Measurements from ENCODE around the gene NCKAP5.

Gene NCKAP5

DNA sequence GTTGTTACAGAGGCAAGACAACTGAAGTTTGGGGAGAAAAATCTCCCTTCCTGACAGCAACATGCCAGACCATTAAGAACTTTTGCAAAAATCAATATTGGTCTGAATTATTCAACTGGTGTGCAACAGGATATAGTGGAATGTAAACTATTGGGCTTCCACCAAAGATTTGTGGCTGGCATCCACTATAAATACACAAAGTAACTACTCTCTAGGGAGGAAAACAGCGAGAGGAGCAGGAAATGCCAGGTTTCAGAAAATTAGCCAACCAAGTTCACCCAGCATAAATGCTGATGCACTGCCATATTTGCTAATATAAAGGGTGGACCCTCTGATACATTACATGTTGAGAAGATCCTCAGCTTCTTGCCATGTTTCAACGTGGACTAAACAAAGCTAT lies 630.6 kb downstream of the NCKAP5 start:
- DNase-seq (ENCODE audit: low spot score) = no peak

GRCh38 chr2:132936791-132937190 lies 631.5 kb downstream of the NCKAP5 start:
- DNase-seq (ENCODE audit: low spot score) = no peak

DNA sequence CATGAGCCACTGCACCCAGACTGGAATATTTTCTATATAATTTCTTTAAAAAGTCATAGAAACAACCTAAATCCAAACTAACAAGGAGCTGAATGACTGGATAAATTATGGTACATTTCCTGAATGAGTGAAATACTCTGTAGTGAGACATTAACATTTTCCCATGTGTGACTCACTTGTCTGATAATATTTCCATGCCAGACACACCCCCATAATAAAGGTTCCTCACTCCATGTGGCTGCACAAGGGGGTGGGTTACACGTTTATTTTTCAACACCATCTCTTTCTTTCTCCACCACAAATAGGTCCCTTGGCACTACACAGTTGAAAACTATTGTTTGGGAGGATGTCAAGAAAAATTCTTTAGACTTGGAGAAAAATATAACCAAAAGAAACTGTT lies 632.0 kb downstream of the NCKAP5 start:
- no peak for DNase-seq (ENCODE audit: low spot score)

DNA sequence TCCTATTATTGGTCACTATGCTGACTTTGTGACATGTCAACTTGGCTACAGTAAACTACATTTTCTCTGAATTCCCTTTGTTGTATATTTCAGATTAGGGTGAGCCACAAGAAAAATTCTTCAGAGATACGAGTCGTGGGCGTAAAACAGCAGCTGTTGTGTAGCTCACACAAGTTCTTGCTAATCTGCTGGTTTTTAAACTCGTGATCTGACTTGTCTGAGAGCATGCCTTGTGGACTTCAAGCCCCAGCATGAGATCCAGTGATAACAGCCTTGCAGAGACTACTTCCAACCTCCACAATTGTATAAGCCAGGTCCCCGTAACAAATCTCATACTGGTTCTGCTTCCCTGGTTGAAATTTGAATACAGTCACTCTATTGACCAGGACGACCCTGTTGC lies 638.5 kb downstream of the NCKAP5 start:
- no peak for DNase-seq (ENCODE audit: low spot score)

- no peak for DNase-seq (ENCODE audit: low spot score)
Observed at GRCh38 chr2:132923787-132924186, 644.5 kb downstream of the NCKAP5 start.

DNA sequence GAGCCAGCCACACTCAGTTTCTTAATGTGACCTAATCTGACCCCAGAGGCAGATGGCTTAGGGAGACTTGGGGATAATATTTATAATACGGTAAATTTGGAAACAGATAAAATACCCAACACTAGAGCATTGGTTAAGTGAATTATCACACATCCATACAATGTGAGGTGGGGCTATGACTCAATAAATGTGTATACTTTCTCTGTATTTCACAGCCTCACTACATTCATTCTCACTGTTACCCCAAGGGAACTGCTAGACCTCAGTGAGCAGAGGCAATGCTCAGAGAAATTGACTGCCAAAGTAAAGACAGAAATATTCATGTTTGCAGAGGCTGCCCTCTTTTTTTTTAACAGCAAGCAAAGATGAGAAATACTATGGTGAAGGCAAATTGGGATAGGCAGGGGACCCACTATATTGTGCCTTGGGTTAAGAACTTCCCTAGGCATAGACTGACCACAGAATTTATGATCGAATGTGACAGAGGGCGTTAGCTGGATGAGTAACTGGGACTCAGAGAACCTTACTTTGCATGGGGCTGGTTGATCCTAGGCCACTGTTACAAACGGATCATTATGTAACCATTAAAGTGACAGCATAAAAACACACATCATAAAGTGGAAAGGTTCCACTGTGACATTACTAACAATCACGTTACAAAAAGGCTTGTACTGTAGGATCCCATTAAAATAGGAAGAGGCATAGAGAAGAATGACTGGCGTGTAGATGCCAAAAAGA lies 652.3 kb downstream of the NCKAP5 start:
- DNase-seq (ENCODE audit: low spot score) = no peak

GRCh38 chr2:132911726-132912724 lies 656.2 kb downstream of the NCKAP5 start:
- no peak for DNase-seq (ENCODE audit: low spot score)

GRCh38 chr2:132910432-132910831 lies 657.8 kb downstream of the NCKAP5 start:
- no peak for DNase-seq (ENCODE audit: low spot score)

DNA sequence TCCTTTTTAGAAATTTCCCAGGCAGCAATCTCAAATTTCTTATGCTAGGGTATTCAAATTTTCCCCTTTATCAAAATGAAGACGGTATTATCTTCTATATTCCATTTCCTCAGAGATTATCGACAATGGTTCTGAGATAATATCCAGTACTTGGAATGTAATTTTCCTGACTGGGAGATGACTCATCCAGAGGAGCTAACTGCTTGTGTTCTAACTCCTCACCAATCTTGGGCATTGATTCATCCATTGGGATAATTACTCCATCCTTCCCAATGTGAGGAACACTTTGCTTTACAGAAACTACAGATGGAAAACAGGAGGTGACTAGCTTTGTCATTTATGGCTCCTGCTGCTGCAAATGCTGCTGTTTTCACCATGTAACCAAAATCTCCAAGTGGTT lies 658.8 kb downstream of the NCKAP5 start:
- no peak for DNase-seq (ENCODE audit: low spot score)

- DNase-seq (ENCODE audit: low spot score) = no peak
Observed at GRCh38 chr2:132904142-132904842, 664.0 kb downstream of the NCKAP5 start.

DNA sequence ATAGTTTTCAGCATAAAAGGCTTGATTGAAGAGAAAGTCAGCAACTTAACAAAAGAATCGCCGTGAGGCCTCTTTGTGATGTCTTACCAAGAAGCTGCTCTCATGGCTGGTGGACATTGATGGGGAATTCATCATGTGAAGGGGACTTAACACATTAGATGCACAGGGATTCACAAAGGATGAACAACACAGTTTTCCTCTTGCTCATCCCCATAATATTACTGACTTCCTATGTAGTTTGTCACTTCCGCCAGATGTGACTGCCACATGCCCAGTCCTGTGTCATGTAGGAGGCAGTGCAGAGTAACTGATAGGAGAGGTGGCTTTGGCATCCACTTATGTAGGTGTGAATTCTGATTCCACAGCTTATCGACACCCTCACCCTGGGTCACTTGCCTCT lies 665.6 kb downstream of the NCKAP5 start:
- no peak for DNase-seq (ENCODE audit: low spot score)

GRCh38 chr2:132901661-132902060 lies 666.6 kb downstream of the NCKAP5 start:
- no peak for DNase-seq (ENCODE audit: low spot score)

- DNase-seq (ENCODE audit: low spot score) = no peak
Observed at GRCh38 chr2:132897111-132897510, 671.2 kb downstream of the NCKAP5 start.

- no peak for DNase-seq (ENCODE audit: low spot score)
Observed at GRCh38 chr2:132896073-132896472, 672.2 kb downstream of the NCKAP5 start.

- no peak for DNase-seq (ENCODE audit: low spot score)
Observed at GRCh38 chr2:132891498-132891897, 676.8 kb downstream of the NCKAP5 start.

GRCh38 chr2:132886574-132886973 lies 681.7 kb downstream of the NCKAP5 start:
- no peak for DNase-seq (ENCODE audit: low spot score)

GRCh38 chr2:132884705-132885104 lies 683.6 kb downstream of the NCKAP5 start:
- DNase-seq (ENCODE audit: low spot score) = no peak

DNA sequence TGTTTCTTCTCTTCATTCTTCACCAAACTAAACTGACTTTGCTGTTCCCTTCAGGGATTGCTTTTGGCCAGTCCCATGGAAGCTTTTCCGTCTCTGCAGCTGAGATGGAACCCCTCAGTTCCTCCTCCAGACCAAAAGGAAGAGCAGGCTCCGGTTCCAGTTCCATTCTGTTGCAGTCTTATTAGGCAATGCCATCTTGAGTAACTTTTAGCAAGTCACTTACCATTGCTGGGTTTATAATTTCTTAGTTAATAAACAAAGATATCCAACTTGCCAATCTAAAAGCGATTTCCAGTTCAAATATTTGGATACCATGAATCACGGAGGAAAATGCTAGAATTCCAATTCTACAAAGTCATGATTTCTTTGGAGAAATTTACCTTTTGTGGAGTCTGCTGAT lies 684.0 kb downstream of the NCKAP5 start:
- DNase-seq (ENCODE audit: low spot score) = no peak

DNA sequence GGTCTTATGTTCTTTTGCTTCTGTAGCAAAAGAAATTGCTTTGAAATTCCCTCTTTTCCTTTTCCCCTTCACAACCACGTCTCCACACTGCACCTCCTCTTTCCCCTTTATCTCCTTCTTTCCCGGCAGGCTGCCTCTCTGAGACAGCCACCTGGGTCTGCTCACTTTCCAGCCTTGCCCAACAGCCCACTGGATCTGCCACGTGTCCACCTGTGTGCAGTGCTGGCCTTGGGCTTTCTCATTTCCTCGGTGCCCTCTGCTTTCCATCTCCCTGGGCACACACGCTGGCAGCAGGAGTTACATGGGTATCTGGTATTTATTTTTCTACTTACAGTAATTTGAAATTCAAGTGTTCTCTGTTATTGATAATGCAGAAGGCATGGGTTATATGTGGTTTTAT lies 684.8 kb downstream of the NCKAP5 start:
- DNase-seq (ENCODE audit: low spot score) = no peak

DNA sequence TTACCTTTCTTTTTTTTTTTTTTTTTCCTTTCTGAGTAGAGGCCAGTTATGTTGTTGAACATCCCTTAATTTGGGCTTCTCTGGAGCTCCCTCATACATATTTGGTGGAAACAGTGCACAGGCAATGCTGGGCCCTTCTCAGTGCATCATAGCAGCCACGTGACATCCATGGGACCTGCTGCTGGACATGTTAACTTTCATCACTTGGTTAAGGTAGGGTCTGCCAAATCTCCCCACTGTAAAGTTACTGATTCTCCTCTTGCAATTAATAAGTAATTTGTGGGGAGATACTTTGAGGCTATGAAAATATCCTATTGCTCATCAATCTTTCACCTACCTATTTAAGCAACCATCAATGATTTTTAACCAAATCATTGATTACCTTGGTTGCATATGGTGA lies 686.7 kb downstream of the NCKAP5 start:
- no peak for DNase-seq (ENCODE audit: low spot score)

DNA sequence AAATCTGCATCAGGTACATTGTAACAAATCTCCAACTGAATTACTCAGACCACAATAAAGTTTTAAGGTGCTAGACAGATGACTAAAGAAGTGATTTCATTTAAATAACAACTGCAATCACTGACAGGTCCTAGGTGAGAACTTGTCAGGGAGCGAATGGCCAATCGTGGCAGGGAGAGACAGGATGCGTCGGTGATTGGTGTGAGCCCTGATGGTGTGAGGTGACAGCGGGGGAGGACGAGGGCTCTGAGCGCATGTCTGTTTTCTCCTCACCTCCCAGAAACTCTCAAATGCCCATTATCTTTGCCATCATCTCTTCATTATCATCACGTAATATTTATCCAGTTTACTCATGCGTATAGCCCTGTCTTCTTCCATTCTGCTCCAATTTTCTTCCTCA lies 690.3 kb downstream of the NCKAP5 start:
- DNase-seq (ENCODE audit: low spot score) = no peak

GRCh38 chr2:132876745-132877391 lies 691.4 kb downstream of the NCKAP5 start:
- DNase-seq (ENCODE audit: low spot score) = no peak
